K562 (cell line): ENCODE measurements around the gene DPCD. TPM values are rescaled to one million over a fixed set of nuclear protein-coding genes. Genes with fewer than 3 reads are reported as not detected.

Source experiments
- ATF3 ChIP-seq, 2 experiments: fragments of 450-650 bp in 1 of 2; sonication (generic) in 1 of 2; formaldehyde crosslinking in 1 of 2; IDR thresholded peaks in 1 of 2; conservative IDR thresholded peaks in 1 of 2; 2 replicates each; pipeline versions ENCODE4 v1.6.1 to v1.8.1; 2016 to 2023; ENCODE audit warnings: mild to moderate bottlenecking in 2 of 2, moderate library complexity in 2 of 2, inconsistent platforms in 1 of 2, missing genetic modification reagents in 1 of 2
- MED1 ChIP-seq: sonication (generic); formaldehyde crosslinking; IDR thresholded peaks from 2 replicates; pipeline ENCODE4 v1.8.1; 2023; ENCODE audit warnings: missing genetic modification reagents, borderline replicate concordance
- MGA ChIP-seq: fragments of 450-650 bp; IDR thresholded peaks from 2 replicates; pipeline ENCODE4 v1.6.1; 2016; ENCODE audit warnings: mild to moderate bottlenecking, moderate library complexity
- RBM17 ChIP-seq: fragments of 200-400 bp; formaldehyde crosslinking; IDR thresholded peaks from 2 replicates; pipeline ENCODE4 v1.6.1; 2017; ENCODE audit warnings: low read depth, mild to moderate bottlenecking, low read length, borderline replicate concordance
- UBTF ChIP-seq, 2 experiments: IDR thresholded peaks; 2 replicates each; pipeline ENCODE4 v1.6.1; 2012; ENCODE audit warnings: improper control_type of control experiment in 2 of 2, low read depth in 2 of 2, low read length in 2 of 2, borderline replicate concordance in 1 of 2
- XRCC4 ChIP-seq: IDR thresholded peaks from one replicate; pipeline ENCODE4 v1.6.1; 2011; ENCODE audit not compliant: insufficient read depth, insufficient read length; ENCODE audit errors: extremely low read depth
- ZNF146 ChIP-seq: IDR thresholded peaks from one replicate; pipeline ENCODE4 v1.6.1; 2018; ENCODE audit warnings: missing compliant biosample characterization; ENCODE audit not compliant: unreplicated experiment
- ZNF740 ChIP-seq, 3 experiments: fragments of 200-800 bp in 1 of 3; sonication (Bioruptor generic) in 1 of 3; sonication (generic) in 1 of 3; formaldehyde crosslinking in 1 of 3; IDR thresholded peaks; 2 replicates each; pipeline versions ENCODE4 v1.6.1 to v1.8.0; 2016 to 2022; ENCODE audit warnings: mild to moderate bottlenecking in 2 of 3, missing compliant biosample characterization in 2 of 3, missing genetic modification characterization in 2 of 3, missing genetic modification reagents in 1 of 3
- polyA plus RNA-seq, 8 experiments: library from polyadenylated mRNA; depleted of rRNA in 4 of 8; stranded (reverse) in 5 of 8; unstranded in 3 of 8; fragments of >200 nt; fragmentation: Nextera tagmentation in 2 of 8; fragmentation: Illumina TruSeq in 1 of 8; extraction: Ambion mirVana in 2 of 8; extraction: Trizol in 1 of 8; gene quantifications; 2 replicates each; pipeline versions ENCODE4 v1.2.1 to v1.2.3, GENCODE V29; 2011 to 2014; ENCODE audit warnings: inconsistent platforms in 1 of 8, missing spikeins in 1 of 8
- total RNA-seq, 7 experiments: library from RNA; depleted of rRNA in 6 of 7; stranded (reverse); fragments of >200 nt in 6 of 7; fragmentation: Illumina TruSeq in 2 of 7; extraction: Trizol in 2 of 7; gene quantifications; 2 replicates each; pipeline versions ENCODE4 v1.2.1 to v1.2.3, GENCODE V29; 2011 to 2021; ENCODE audit warnings: low replicate concordance in 1 of 7

Gene DPCD
- total and polyA plus RNA-seq, 9 of the 15 experiments (the other 6 are each of a cell fraction or from before 2014, with no cell fraction given) = 12.1 to 45.2 (median 20.0) TPM

- TF ChIP-seq MGA (peak; percentile 73), XRCC4 (no peak), ZNF740 (CRISPR knock-in tag; IDR thresholded peaks at IDR 0.05) (peak; percentile 96), ZNF740 (tag; IDR thresholded peaks at IDR 0.05) (peak in 1 of 2 experiments; percentile 76; a peak in 1 of 4 replicates), UBTF (IDR thresholded peaks at IDR 0.05; ENCODE audit: borderline replicate concordance in 1 of 2, low read depth in 2 of 2, low read length in 2 of 2) (peak in 1 of 2 experiments; percentile 46; a peak in 1 of 4 replicates), MED1 (CRISPR knock-in tag) (no peak), RBM17 (no peak), ZNF146 (no peak), ATF3 (IDR thresholded peaks at IDR 0.05) (peak; percentile 65), ATF3 (CRISPR knock-in tag; conservative IDR thresholded peaks at IDR 0.05) (no peak)
These were observed 21.6 kb upstream of the DPCD start (continued) for GRCh38 chr10:101566333-101567164.
